Endothelial cell of hepatic sinusoid (primary cell): Measurements from ENCODE around the gene MPC1.
"Not testable (repeated sequence)": the region's sequence is repeated elsewhere in the genome, so short reads cannot be mapped to it uniquely, and the experiment has no call there.

Experiments
- in situ Hi-C: cut with HindIII; loops from 2 replicates; pipeline ENCODE4 v1.10.0; 2017; ENCODE audit warnings: low sequenced_read_pairs

Gene MPC1

GRCh38 chr6:166408936-166409755 is 26.4 kb upstream of the MPC1 start:
- in situ Hi-C loops, result no loop called here

DNA sequence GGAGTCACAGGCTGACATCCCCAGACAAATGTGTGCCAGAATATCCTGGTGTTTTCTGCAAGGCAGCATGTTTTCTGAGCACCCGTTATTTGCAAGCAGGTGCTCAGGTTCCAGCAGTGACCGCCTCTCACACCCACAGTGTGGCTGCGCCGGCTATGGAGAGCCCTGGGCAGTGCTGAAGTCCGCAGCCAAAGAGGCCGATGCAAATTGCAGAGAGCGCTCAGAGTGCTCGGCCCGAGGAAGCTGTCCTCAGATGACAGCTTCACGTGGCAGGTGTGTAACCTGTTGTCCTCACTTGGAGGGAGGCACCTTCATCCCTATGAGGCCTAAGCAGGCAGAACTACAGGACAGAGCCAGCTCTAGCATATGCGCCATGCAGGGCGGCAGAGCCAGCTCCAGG is 23.5 kb upstream of the MPC1 start:
- in situ Hi-C loops, result no loop called here

DNA sequence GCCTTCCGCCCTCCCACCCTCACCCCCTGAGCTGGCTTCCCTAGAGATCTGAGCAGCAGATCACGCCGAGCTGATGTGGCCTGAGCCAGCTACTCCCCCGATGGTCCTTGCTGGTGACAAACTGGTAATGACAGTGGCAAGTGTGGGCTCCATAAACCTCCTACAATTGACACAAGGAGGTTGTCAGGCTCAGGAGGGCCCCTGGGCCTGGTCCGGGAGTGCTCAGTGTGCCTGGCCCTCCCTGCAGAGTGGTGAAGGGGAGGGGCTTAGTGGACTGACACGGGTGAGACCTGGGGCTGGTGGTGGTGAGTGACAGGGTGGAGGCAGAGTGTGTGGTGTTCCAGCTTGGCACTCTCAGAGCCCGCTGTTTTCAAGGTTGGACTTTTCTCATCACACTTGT is 22.6 kb upstream of the MPC1 start:
- in situ Hi-C loops, result no loop called here

DNA sequence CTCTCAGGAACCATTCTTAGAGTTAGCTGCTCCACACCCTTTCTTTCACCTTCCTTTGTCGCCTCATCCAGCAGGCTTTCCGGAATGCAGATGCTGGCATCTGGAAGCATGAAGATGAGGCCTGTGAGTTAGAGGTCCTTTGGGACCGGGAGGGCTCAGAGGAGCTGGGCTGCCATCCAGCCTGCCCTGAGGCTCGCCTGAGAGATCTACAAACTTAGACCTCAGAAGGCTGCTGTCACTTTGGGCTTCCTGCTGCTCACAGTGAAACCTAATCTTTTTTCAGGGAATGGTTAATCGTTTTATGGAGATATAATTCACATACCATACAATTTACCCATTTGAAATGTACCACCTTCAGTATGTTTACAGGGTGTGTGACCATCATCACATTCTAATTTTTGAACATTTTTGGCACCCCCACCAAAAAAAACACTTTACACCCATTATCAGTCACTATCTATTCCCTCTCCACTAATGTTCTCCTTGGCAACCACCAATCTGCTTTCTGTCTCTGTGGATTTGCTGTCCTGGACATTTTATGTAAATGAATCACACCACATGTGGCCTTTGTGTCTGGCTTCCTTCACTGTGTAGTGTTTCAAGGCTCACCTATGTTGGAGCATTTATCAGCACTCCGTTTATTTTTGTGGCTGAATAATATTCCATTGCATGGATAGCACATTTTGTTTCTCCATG is 20.0 kb upstream of the MPC1 start:
- in situ Hi-C loops, result no loop called here

GRCh38 chr6:166400649-166401250 is 18.0 kb upstream of the MPC1 start:
- in situ Hi-C loops, result not testable (repeated sequence)

GRCh38 chr6:166400181-166400580 is 17.4 kb upstream of the MPC1 start:
- in situ Hi-C loops, result no loop called here

DNA sequence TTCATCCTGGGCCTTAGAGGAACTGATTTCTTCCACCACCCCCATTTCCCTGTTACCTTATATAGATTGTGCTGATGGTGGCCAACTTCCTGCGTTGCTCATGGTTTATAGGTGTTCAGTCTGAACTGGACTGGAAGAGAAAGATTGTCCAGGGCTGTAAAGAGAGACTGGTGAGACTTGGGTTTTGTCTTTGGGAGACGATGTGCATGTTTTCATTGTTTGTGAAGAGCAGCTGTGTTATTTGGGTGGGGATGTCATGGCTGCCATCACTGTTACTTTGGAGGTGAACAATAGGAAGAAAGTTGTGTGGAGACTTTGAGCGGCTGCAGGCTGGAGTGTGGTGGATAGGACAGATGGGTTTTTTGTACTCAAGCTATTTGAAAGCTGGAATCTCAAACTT is 15.6 kb upstream of the MPC1 start:
- in situ Hi-C loops, result no loop called here

DNA sequence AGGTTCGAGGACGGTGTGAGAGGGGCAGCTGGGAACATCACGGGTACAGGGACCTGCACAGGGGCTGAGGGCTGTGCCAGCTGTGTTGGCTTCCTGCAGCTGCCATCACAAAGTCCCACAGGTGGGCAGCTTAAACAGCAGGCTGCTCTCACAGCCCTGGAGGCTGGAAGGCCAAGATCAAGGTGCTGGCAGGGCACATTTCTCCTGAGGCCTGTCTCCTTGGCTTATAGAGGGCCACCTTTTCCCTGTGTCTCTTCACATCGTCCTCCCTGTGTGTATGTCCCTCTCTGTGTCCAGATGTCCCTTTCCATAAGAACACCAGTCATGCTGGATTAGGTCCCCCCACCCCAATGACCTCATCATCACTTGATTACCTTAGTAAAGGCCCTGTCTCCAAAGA is 15.1 kb upstream of the MPC1 start:
- in situ Hi-C loops, result no loop called here

DNA sequence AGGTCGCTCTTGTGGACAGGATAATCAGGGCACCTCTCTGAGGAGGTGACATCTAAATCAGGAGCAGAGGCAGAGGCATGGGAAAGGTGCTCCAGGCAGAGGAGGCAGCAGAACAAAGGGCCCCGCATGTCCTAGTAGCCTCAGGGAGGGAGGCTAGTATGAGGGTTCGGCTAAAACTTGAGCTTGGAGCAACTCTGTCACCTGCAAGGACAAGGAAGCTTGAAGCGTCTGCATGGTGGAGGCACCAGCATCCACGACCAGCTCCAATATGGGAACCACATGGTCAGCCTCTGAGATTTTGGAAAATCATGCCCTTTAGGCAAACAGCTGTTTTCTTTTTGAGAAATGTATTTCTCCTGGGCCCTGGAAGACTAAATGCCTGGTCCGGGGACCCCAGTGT is 13.0 kb upstream of the MPC1 start:
- in situ Hi-C loops, result no loop called here

- in situ Hi-C loops, result no loop called here
Measured at GRCh38 chr6:166395351-166395750, 12.6 kb upstream of the MPC1 start.

DNA sequence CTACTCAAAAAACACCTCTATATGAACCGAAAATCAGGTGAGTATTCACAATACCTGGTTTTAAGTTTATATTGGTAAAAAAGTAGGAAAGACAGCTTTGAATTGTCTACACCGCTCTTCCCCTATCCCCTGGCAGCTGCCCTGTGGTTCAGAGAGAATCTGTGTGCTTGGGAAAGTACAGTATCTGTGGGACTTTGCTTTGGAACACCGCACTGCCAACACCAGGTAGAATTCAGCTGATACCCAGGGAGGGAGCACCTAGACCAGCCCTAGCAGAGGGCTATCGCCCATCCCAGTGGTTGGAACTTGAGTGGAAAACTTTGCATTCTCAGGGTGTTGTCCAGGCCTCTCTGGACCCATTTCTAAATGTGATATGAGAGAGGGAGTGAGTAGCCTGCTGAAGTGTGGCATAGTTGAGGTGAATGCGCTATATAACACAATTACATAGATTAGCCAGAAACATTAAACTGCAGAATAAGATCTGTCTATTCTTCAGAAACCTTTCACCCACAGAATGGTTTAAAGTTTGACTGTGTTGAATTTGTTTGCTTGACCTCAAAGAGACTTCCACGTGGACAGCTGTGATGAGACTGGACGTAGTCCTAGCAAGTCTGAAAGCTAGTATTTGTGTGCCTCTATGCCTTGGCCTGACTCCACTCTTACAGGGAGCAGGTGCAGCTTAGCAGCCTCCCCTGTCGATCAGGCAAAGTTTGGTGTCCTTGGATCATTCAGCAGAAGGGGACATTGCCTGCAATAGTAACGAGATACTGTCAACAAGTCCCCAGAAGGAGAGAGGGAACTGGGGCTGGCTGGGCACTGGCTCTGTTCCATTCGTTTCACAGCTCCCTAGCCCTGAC is 11.5 kb upstream of the MPC1 start:
- in situ Hi-C loops, result no loop called here

GRCh38 chr6:166393535-166393823 is 10.7 kb upstream of the MPC1 start:
- in situ Hi-C loops, result no loop called here

GRCh38 chr6:166392755-166393534 is 10.2 kb upstream of the MPC1 start:
- in situ Hi-C loops, result not testable (repeated sequence)

- in situ Hi-C loops, result no loop called here
Measured at GRCh38 chr6:166389119-166389518, 6.4 kb upstream of the MPC1 start.

DNA sequence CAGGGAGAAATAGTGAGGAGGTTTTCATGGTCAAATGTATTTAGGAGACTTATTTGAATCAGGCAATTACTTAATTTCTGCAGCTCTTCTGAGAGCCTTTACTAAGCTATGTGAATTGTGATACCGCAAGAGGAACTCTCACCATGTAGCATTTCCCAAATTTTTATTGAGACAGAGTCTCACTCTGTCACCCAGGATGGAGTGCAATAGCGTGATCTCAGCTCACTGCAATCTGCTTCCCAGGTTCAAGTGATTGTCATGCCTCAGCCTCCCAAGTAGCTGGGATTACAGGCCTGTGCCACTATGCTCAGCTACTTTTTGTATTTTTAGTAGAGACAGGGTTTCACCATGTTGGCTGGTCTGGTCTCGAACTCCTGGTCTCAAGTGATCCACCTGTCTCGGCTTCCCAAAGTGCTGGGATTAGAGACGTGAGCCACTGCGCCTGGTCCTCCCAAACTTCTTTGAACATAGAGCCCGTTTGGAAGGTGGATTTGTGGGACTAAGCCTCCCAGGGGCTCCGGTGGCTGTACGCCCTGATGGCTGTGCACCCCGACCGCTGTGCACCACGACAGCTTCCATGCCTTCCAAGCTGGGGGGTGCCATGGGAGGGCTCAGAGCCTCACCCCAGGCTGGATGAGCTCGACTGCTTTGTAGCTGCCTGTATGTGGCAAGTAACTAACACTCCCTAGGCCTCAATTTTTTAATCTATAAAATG is 5.7 kb upstream of the MPC1 start:
- in situ Hi-C loops, result no loop called here

GRCh38 chr6:166387642-166388289 is 5.0 kb upstream of the MPC1 start:
- in situ Hi-C loops, result no loop called here

GRCh38 chr6:166387098-166387497 is 4.4 kb upstream of the MPC1 start:
- in situ Hi-C loops, result not testable (repeated sequence)

GRCh38 chr6:166386111-166386510 is 3.4 kb upstream of the MPC1 start:
- in situ Hi-C loops, result no loop called here

DNA sequence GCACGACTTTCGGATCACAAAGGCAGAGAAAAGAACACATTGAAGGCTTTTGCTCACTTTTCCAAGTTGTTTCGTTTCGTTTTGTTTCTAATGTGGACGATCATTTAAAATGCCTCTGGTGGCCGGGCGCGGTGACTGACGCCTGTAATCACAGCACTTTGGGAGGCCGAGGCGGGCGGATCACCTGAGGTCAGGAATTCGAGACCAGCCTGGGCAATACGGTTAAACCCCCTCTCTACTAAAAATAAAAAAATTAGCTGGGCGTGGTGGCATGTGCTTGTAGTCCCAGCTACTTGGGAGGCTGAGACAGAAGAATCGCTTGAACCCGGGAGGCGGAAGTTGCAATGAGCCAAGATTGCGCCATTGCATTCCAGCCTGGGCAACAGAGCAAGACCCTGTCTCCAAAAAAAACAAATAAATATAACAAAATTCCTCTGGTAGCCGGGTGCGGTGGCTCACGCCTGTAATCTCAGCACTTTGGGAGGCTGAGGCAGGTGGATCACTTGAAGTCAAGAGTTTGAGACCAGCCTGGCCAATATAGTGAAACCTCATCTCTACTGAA is 1.1 kb upstream of the MPC1 start:
- in situ Hi-C loops, result not testable (repeated sequence)
